ENCODE measurements around the gene DNAJB14.
"Not testable (repeated sequence)": the region's sequence is repeated elsewhere in the genome, so short reads cannot be mapped to it uniquely, and the experiment has no call there.

- TF ChIP-seq NFYB (CRISPR knock-in tag; conservative IDR thresholded peaks at IDR 0.05; ENCODE audit: low read depth); ZNF396 (CRISPR knock-in tag; IDR thresholded peaks at IDR 0.05; ENCODE audit: borderline replicate concordance); ETV6 (CRISPR knock-in tag; IDR thresholded peaks at IDR 0.05); ZNF281 (CRISPR knock-in tag; IDR thresholded peaks at IDR 0.05); CTCF (IDR thresholded peaks at IDR 0.05); MXD4 (CRISPR knock-in tag; IDR thresholded peaks at IDR 0.05; ENCODE audit: borderline replicate concordance); E2F4 (CRISPR knock-in tag; IDR thresholded peaks at IDR 0.05; ENCODE audit: borderline replicate concordance, low read depth); AFF4 (CRISPR knock-in tag; IDR thresholded peaks at IDR 0.05; ENCODE audit: borderline replicate concordance): not testable (repeated sequence)
Observed at GRCh38 chr4:99958207-99958606, 11.8 kb upstream of the DNAJB14 start.

All from WTC11 (cell line).